Nephron (organoid): Measurements from ENCODE around the gene ATP6V0E2.

Source experiments
- H3K27ac Mint-ChIP-seq, 3 experiments: 2 replicates each; pipeline ENCODE4 v1.8.0; 2020; ENCODE audit warnings: mixed read lengths in 3 of 3, mild to moderate bottlenecking in 2 of 3, moderate library complexity in 1 of 3
- H3K27me3 Mint-ChIP-seq: 2 replicates; pipeline ENCODE4 v1.8.0; 2021; ENCODE audit warnings: low read depth, mild to moderate bottlenecking, moderate library complexity, mixed read lengths
- H3K36me3 Mint-ChIP-seq: 2 replicates; pipeline ENCODE4 v1.8.0; 2020; ENCODE audit warnings: low read depth, mixed read lengths
- H3K4me1 Mint-ChIP-seq: 2 replicates; pipeline ENCODE4 v1.8.0; 2020; ENCODE audit warnings: mixed read lengths
- H3K4me3 Mint-ChIP-seq, 3 experiments: 2 replicates each; pipeline ENCODE4 v1.8.0; 2020; ENCODE audit warnings: mild to moderate bottlenecking in 3 of 3, mixed read lengths in 3 of 3, moderate library complexity in 2 of 3
- H3K9me3 Mint-ChIP-seq: 2 replicates; pipeline ENCODE4 v1.8.0; 2020; ENCODE audit warnings: mixed read lengths
- TF ChIP-seq, protein P1 (sequence below), 3 experiments: fragments of 200-600 bp; sonication (generic); IDR thresholded peaks; one replicate each; pipeline ENCODE4 v1.5.0; 2021; ENCODE audit warnings: antibody characterized with exemption in 3 of 3; ENCODE audit not compliant: unreplicated experiment in 3 of 3

The ATP6V0E2 gene

DNA sequence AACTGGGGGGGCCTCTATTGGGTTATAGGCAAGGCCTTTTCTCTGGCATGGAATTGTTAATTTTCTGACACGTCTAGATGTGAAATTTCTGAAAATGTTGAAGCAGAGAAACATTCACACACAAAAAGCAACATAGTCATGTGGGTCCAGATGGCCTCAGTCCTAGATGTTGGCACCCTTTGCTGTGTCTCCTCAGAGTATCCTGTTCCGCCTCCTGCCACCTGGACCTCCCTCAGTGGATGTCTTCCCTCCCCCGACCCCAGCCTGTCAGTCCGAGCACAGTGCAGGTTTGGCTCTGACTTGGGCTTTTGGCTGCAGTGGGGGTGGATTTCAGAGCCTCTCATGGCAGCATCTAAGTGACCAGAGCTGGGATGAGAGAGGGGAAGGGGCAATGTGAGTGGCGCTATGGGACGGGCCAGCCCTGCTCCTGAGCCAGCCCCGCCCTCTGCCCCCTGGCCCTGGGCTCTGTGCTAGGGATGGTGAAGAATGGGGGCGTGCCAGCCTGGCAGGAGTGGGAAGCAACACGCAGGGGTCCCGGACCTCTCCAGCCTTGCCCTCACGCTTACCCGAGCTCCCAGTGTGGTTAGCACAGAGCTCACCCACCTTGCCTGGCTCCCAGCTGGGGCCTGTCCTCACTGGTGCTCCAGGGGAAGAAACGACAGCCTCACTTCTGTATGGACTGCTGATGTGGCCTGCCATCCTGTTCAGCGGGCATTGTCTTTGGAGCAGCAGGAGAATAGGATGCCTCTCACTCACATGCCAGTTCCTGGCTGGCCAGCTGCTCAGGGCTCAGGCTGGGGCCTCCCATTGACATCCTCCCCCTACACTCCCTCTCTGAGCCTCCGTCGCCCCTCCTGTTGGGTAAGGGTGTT, 6.2 kb downstream of the ATP6V0E2 start:
- no peaks in the 10 kb centered on the region for H3K36me3 Mint-ChIP-seq
- H3K27ac Mint-ChIP-seq, result no peak overlapping the region
- no peaks in the 10 kb centered on the region for H3K9me3 Mint-ChIP-seq
- H3K4me3 Mint-ChIP-seq, result no peak overlapping the region
- H3K27me3 Mint-ChIP-seq, result peaks cover 22% of the 10 kb centered on the region
- peaks cover 52% of the 10 kb centered on the region for H3K4me1 Mint-ChIP-seq
- TF ChIP-seq, protein P1, sequence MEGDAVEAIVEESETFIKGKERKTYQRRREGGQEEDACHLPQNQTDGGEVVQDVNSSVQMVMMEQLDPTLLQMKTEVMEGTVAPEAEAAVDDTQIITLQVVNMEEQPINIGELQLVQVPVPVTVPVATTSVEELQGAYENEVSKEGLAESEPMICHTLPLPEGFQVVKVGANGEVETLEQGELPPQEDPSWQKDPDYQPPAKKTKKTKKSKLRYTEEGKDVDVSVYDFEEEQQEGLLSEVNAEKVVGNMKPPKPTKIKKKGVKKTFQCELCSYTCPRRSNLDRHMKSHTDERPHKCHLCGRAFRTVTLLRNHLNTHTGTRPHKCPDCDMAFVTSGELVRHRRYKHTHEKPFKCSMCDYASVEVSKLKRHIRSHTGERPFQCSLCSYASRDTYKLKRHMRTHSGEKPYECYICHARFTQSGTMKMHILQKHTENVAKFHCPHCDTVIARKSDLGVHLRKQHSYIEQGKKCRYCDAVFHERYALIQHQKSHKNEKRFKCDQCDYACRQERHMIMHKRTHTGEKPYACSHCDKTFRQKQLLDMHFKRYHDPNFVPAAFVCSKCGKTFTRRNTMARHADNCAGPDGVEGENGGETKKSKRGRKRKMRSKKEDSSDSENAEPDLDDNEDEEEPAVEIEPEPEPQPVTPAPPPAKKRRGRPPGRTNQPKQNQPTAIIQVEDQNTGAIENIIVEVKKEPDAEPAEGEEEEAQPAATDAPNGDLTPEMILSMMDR (IDR thresholded peaks at IDR 0.05; ENCODE audit: unreplicated experiment in 3 of 3), result no peak

DNA sequence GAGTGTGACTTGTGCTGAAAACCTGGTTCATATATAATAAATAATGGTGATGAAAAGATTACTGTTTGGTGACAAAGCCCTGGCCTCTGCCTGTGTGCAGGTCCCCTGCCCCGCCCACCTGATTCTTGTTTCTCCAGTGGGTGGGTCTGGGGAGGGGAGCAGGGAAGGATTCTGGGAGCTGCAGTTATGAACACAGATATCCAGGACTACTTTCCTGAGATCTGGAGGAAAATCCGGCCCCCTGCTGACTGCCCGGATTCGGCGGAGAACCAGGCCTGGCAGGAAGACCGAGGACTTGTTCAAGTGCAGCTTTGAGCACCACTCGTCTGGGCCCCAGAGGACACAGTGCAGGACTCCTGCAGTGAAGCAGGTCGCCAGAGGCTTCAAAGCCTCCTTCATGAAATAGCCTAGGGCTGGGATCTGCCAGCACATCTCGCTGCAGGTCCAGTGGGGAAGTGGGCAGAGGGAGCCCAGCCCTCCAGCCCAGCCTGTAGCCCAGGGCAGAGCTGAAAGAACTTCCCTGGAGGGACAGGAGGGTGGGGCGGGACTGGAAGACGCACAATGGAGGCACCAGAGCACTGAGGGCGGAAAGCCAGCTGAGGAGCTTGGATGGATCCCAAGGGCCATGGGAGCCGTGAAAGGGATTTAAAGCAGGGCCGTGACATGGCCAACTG, 7.0 kb downstream of the ATP6V0E2 start:
- Mint-ChIP-seq H3K27ac (peak overlapping the region in 2 of 3 experiments; percentile 72 to 90), H3K27me3 (peaks cover 17% of the 10 kb centered on the region), H3K4me3 (peak overlapping the region in 2 of 3 experiments; percentile 26 to 28), H3K36me3 (no peaks in the 10 kb centered on the region), H3K9me3 (no peaks in the 10 kb centered on the region), H3K4me1 (peaks cover 54% of the 10 kb centered on the region)
- TF ChIP-seq, protein P1 (IDR thresholded peaks at IDR 0.05; ENCODE audit: unreplicated experiment in 3 of 3), result no peak

DNA sequence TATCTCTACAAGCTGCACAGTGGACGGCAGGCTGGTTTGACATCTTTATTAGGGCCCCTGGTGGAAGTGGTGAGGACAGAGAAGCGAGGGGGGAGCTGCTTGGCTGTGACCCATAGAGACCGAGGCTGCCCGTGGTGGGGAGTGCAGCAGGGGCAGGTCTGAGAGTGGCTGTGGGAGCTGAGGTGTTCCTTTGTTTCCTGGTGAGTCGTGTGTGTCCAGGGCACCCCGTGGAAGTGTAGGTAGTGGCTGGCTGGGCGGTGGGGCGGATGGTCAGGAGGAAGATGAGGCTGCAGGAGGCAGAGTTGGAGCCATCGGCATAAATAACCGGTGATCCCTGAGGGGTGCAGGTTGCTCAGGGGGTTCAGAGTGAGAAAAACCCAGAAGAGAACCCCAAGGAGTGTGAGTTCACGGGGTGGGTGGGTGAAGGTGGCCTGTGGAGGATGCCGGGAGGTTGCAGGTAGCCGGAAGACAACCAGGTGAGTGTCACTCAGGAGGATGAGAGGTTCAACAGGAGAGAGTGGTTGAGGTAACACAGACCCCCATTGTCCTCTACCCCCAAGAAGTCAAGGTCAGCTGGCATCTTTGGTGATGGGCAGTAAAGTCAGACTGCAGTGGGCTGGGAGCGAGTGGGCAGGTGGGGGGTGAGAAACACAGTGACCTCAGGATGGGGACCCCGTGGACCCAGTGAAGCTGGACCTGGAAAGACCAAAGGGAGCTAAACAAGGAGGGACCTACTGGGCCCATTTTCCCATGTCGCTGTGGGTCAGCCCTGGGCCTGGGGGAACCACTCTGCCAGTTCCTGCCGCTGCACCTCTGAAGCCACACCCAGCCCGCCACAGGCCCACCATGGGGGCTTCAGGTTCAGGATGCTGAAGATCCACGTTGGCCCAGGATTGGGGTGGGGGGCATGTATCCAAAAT, 7.8 kb downstream of the ATP6V0E2 start:
- H3K36me3 Mint-ChIP-seq, result no peaks in the 10 kb centered on the region
- peak overlapping the region in 2 of 3 experiments; percentile 72 to 90 for H3K27ac Mint-ChIP-seq
- peaks cover 62% of the 10 kb centered on the region for H3K4me1 Mint-ChIP-seq
- H3K27me3 Mint-ChIP-seq, result peaks cover 16% of the 10 kb centered on the region
- H3K9me3 Mint-ChIP-seq, result no peaks in the 10 kb centered on the region
- peak overlapping the region in 2 of 3 experiments; percentile 26 to 28 for H3K4me3 Mint-ChIP-seq
- TF ChIP-seq, protein P1 (IDR thresholded peaks at IDR 0.05; ENCODE audit: unreplicated experiment in 3 of 3), result no peak

DNA sequence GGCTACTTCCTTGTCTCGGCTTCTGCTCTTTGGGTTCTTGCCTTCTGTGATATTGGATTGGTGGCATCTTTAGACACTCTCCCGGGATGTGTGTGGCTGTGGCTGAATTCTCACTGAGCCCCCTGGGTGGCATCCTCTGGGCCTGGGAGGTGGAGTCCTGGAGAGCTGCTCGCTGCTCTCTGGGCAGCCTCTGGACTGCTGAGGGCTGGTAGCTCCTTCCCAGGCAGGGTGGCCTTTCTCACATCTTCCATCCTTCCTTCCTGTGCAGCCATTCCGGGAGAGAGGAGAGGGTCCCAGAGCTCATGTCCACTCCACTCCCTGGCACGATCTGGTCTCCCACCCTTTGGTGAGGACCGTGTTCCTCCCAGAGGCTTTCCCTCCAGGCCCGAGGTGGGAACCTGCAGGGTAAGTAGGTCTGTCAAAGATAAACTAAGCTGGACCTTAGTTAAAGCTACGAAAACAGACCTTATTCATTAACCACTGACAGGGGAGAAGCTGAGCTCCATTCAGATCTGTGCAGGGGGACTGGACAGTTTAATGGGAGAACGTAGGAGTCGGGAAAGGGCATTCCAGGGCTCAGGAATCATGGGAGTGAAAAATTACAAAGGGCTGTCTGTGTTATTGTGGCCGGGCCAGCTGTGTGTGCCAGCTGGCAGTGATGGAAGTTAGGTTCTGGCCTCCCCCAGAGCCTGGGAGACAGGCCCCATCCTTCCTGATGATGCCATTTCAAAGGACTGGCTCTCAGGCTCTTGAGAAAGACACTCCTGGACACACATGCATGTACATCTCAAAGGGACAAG, 8.7 kb downstream of the ATP6V0E2 start:
- H3K4me1 Mint-ChIP-seq, result peaks cover 67% of the 10 kb centered on the region
- H3K27ac Mint-ChIP-seq, result peak overlapping the region; percentile 53 to 81 (median 58)
- peaks cover 16% of the 10 kb centered on the region for H3K27me3 Mint-ChIP-seq
- no peaks in the 10 kb centered on the region for H3K36me3 Mint-ChIP-seq
- H3K4me3 Mint-ChIP-seq, result no peak overlapping the region
- no peaks in the 10 kb centered on the region for H3K9me3 Mint-ChIP-seq
- TF ChIP-seq, protein P1 (IDR thresholded peaks at IDR 0.05; ENCODE audit: unreplicated experiment in 3 of 3), result no peak

DNA sequence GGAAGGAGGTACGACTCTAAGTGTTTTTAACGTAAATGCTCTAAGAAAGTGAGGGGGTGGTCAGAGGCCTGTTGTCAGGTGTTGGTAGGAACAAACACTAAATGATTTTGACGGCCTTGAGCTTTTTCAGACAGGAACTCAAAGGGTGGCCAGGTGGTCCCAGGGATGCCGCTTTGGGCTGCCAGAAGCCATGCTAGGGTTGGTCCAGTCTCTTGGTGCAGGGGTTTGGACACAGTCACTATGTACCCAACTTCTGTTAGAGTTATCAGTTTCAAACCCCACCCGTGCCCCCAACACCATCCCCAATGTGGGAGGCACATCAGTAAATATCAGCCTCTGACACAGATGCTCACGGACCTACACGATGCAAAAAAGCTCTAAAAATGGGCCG, 9.3 kb downstream of the ATP6V0E2 start:
- Mint-ChIP-seq H3K9me3 (no peaks in the 10 kb centered on the region), H3K36me3 (no peaks in the 10 kb centered on the region), H3K4me3 (peak overlapping the region in 1 of 3 experiments; percentile 20), H3K27ac (peak overlapping the region; percentile 53 to 81 (median 58)), H3K4me1 (peaks cover 65% of the 10 kb centered on the region), H3K27me3 (peaks cover 16% of the 10 kb centered on the region)
- TF ChIP-seq, protein P1 (IDR thresholded peaks at IDR 0.05; ENCODE audit: unreplicated experiment in 3 of 3), result no peak
